Measurements from ENCODE around the gene PSMA7.

- no peak for TF ChIP-seq CTCF (IDR thresholded peaks at IDR 0.05)
- TF ChIP-seq POLR2A (IDR thresholded peaks at IDR 0.05) = no peak
Observed at GRCh38 chr20:62159052-62159451, 15.9 kb upstream of the PSMA7 start.

Measured in Peyer's patch (tissue), 4 donors.